NCI-H1694 treated with DMSO at 0.1 percent for 48 hours (cell line): ENCODE data around the gene ELOF1.
"Not testable (repeated sequence)": the region's sequence is repeated elsewhere in the genome, so short reads cannot be mapped to it uniquely, and the experiment has no call there.

Experiments
- DNase-seq: peaks from one replicate; lab custom pipeline; 2025; lab: John Stamatoyannopoulos, UW

The ELOF1 gene

DNA sequence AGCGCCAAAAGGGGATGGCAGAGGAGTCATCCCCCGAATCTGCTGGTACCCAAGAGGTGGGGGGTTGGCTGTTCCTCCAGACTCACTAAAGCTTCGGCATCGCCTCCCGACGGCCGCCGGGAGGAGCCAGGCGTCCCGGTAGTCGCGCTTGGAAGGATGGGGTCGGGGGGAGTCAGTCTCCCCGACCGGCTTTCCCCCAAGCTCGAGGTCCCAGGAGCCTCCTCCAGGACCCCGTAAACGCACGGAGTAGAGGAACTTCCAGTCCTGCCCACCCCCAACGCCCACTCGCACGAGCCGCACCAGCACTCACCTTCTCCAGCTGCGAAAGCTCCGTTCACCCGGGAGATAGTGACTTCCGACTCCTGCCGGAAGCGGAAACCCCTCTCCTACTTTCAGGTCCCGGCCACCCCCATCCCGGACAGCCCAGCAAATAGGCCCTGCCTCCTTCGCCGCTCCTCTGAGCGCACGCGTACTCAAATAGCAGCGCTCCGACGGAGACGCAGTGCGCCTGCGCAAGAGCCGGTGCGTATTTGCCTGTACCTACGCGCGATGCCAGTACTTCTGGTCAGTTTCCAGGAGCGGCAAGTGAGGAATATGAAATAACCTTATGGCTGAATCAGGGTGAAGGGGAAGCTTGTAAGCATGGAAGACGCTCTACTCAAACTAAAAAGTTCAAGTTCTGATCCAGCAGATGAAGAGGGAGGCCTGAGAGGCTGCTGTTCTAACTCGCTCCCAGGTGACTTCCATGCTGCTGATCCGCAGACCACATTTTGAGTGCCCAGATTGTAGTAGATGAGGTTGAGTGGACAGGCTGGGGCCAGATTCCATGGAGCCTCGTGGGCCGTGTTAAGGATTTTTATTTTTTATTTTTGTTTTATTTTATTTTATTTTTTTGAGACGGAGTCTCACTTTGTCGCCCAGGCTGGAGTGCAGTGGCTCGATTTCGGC lies at the start of gene ELOF1:
Gene ELOF1 (minus strand): TSS at position 350 of the 948 bp plus-strand sequence. CDS start 4,883 bp downstream, outside the sequence.
- DNase-seq: peak; percentile 88

DNA sequence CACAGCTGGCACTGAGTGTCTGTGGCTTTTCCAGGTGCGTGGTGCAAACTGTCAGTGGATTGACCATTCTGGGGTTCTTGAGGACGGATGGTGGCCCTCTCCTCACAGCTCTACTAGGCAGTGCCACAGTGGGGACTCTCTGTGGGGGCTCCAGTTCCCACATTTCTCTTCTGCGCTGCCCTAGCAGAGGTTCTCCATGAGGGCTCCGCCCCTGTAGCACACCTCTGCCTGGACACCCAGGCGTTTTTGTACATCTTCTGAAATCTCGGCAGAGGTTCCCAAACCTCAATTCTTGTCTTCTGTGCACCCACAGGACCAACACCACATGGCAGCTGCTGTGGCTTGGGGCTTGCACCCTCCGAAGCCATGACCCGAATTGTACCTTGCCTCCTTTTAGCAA lies 47.5 kb upstream of the ELOF1 start:
- DNase-seq: no peak

DNA sequence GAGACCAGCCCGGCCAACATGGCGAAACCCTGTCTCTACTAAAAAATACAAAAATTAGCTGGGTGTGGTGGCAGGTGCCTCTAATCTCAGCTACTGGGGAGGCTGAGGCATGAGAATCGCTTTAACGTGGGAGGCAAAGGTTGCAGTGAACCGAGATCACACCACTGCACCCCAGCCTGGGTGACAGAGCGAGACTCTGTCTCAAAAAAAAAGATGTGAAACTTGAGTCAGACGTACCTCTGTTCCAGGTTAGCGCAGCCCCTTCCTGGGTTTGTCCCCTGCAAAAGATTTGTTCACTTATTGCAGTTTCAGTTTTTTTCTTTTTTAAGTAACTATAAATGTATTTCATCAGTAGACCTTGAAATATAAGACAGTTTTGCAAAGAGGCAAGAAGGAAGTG lies 40.7 kb upstream of the ELOF1 start:
- not testable (repeated sequence) for DNase-seq

DNA sequence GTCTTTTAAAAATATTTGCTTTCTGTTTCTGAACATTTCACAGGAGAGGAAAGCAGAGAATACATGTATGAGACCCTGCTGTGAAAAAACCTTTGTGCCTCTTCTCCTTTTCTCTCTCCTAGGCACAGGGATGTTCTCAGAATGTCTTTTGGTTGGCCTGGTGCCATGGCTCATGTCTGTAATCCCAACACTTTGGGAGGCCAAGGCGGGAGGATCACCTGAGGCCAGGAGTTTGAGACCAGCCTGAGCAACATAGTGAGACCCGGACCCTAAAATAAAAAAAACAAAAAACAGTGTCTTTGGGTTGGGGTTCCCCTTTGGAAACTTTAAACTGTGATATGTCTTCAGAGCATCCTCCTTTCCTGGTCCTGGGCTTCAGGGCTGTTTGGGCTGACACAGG lies 39.7 kb upstream of the ELOF1 start:
- no peak for DNase-seq

DNA sequence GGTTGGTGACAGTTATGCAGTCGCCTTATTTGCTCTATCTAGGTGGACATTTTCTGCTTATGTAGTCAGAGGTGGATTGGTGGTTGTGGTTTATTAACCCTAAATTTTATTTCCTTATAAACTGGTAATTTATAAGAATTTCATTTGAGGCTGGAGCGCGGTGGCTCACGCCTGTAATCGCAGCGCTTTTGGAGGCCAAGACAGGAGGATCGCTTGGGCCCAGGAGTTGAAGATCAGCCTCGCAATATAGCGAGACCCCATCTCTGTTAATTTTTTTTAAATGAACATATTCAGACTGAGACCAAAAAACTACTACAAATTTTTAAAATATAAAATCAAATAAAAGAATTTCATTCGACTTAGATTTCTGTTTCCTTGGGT lies 39.1 kb upstream of the ELOF1 start:
- DNase-seq: no peak

DNA sequence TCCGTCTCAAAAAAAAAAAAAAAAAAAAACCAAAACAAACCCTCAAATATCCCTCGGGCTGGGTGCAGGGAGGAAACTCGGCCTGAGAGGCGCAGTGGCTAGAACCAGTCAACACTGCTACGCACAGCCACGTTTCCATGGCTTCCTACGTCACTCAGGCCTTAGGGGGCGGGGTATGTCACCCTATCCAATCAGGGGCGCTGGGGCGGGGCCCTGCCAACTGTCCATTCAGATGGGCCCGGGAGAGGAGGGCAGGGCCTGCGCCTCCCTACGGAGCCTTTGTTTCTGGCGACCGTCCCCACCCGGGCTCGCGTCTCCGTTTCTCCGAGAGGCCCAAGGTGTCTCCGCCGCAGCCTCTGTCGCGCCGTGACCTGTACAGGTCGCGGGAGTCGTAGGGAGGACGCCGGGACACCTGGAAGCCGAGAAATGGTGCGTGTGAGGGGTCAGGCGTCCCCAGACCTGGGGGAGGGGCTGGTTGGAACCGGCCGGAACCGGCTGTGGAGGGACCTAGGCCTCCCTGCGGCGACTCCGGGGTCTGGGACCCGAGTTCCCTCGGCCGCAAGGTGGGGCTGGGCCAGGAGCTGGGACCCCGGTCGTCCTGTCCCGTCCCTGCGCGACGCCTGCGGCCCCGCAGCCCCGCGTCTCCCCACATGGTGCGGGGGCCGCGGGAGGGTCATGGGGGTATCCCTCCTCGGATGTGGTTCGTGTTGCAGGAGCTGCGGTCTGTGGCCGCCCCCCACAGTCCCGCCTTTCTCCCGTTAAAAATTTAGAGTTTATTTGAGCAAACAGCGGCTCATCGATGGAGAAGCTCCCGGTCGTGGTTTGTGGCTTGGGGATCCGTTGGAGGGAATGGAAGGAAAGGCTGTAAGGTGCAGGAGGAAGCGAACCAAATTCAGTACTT lies 38.4 kb upstream of the ELOF1 start, which contains the start of gene ZNF627:
Gene ZNF627 (plus strand): TSS at position 282 of the 901 bp plus-strand sequence. CDS start 145 bp downstream, at position 427.
- DNase-seq: peak; percentile 87

DNA sequence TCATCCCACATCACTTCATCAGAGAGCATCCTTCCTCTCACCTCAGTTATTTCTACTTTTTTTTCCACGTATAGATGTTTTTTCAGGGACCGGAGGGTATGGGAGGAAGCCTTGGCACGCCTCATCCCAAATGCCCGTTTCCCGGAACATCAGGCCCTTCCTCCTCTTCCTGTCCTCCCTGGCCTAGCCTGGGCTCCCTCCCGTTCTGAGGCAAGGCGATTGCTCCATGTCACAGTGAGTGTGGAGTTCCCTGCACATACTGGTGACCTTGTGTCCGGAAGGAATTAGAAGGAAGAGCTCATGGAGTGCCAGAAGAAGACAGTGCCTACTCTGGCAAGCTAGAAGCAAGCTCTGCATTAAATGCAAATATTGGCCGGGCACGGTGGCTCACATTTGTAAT lies 37.1 kb upstream of the ELOF1 start:
- DNase-seq: no peak

DNA sequence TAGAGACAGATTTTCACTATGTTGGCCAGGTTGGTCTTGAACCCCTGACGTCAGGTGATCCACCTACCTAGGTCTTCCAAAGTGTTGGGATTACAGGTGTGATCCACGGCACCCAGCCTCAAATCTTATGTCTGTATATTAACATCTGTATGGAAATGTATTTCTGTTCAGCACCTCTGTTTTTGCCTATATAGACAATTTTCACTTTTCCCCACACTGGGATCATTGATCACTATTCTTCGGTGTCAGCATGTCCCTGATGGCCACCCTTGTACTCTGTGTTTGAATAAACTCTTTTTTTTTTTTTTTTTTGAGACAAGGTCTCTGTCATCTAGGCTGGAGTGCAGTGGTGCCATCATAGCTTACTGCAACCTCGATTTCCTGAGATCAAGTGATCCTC lies 35.1 kb upstream of the ELOF1 start:
- DNase-seq: no peak

DNA sequence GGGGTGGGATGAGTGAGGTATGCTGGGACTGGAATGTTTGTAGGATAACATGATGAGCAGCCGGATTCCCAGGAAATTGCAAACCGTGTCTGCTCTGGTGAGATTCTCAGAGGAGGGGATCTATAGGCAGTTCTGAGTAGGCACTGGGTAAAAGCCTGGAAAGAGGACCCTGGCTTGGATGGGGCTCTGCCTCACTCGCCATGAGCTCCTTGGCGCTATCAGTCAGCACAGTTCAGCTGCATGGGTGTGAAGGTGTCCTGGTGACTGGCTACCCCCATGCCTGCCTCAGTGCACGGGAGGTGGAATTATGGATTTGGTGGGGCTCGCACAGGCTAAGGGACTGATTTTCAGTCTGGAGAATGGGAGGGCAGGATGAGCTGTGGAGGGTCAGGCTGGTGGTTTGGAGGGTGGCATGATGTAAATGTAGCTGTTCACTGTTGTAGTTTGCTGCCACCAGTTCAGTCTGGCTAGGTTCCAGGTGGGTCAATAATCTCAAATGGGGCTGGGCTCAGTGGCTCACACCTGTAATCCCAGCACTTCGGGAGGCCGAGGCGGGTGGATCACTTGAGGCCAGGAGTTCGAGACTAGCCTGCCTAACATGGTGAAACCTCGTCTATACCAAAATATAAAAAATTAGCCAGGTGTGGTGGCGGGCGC lies 29.1 kb upstream of the ELOF1 start:
- DNase-seq: no peak

DNA sequence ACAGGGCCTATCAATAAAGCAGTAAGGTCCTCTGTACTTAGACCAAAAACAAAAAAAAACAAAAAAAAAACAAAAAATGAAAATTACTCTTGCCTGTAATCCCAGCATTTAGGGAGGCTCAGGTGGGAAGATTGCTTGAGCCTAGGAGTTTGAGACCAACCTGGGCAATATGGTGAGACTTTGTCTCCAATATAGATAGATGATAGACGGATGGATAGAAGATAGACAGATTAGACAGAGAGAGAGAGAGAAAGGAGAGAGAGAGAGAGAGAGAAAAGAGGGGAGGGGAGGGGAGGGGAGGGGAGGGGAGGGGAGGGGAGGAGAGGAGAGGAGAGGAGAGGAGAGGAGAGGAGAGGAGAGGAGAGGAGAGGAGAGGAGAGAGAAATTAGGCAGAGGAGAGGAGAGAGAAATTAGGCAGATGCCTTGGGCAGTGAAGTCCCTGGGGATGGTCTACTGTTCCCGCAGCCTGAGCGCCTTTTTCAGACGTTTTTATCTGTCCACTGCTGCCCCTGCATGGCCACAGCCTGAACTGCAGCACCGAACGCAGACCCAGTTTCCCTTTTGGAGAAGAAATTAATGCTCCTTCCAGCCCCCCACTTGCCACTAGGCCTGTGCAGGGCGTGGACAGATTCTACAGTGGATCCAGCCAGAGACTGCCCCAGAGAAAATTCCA lies 28.4 kb upstream of the ELOF1 start:
- peak; percentile 68 for DNase-seq

DNA sequence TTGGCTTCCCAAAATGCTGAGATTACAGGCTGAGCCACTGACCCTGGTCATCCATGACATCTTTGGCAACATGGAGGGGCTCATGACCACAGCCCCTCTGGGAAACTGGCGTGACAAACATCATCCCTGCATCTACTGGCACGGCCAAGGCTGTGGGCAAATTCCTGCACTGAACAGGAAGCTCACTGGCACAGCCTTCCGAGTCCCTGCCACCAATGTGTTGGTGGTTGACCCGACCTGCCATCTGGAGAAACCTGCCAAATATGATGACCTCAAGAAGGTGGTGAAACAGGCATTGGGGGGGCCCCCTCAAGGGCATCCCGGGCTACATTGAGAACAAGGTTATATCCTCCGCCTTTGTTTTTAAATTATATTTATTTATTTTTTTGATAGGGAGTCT lies 27.3 kb upstream of the ELOF1 start:
- no peak for DNase-seq

DNA sequence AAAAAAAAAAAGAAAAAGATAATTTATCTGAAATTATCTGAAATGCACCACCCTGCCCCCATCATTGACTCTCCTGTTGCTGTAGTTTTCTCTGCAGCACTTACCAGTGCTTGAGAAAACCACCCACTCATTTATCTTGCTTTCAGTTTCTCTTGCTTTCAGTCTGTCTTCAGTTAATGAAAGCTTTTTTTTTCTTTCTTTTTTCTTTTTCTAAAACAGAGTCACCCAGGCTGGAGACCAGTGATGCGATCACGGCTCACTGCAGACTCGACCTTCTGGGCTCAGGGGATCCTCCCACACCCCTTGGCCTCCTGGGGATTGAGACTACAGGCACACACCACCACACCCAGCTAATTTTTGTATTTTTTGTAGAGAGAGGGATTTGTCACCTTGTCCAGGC lies 22.7 kb upstream of the ELOF1 start:
- no peak for DNase-seq

DNA sequence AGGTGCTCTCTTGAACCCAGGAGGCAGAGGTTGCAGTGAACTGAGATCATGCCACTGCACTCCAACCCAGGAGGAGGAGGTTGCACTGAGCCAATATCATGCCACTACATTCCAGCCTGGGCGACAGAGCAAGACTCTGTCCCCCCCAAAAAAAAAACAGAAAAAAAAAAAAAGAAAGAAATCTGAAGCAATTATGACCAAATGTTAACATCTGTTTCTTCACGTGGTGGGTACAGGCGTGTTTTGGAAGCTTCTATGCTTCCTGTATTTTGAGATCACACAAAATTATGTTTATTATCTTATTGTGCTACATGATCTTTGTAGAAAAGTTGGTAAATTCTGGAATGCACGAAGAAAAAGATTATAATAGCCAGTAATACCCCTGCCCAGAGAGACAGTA lies 21.1 kb upstream of the ELOF1 start:
- DNase-seq: no peak

DNA sequence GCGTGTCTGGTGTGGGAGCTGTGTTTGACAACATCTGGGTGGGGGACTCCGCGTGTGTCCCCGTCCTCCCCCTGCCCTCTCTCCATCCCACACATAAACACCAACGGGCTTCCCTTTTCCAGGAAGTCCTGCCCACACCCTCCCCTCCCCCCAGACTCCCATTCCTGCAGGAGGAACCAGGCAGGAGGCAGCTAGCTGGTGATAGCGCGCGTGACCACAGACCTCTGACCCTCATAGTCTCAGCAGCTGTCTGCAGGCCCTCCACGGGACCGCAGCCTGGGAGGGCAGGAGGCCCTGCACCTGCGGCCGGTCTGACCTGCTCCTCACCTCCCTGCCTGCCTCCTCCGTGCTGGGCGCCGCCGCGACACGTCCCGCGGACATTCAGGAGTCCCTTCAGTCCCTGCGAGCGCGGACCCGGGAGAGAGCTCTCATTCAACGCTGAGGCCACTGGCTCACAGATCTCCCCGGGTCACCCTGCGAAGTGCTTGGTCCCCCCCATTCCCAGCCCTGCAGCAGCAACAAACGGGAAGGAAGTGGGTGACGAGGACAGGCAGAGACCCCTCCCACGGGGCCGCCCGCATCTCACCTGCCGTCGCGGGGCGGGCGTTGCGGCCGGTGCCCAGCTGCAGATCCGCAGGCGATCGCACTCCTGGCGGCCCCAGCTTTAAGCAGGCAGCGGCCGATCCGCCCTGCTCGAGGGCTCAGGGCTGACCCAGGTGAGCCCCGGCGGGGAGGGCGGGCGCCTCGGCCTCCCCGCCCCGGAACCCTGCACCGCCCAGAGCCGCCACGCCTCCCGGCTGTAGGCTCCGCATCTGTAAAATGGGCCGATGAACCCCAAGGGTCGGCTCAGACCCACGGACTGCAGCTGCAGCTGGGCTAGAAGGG lies 19.5 kb upstream of the ELOF1 start:
- DNase-seq: no peak

DNA sequence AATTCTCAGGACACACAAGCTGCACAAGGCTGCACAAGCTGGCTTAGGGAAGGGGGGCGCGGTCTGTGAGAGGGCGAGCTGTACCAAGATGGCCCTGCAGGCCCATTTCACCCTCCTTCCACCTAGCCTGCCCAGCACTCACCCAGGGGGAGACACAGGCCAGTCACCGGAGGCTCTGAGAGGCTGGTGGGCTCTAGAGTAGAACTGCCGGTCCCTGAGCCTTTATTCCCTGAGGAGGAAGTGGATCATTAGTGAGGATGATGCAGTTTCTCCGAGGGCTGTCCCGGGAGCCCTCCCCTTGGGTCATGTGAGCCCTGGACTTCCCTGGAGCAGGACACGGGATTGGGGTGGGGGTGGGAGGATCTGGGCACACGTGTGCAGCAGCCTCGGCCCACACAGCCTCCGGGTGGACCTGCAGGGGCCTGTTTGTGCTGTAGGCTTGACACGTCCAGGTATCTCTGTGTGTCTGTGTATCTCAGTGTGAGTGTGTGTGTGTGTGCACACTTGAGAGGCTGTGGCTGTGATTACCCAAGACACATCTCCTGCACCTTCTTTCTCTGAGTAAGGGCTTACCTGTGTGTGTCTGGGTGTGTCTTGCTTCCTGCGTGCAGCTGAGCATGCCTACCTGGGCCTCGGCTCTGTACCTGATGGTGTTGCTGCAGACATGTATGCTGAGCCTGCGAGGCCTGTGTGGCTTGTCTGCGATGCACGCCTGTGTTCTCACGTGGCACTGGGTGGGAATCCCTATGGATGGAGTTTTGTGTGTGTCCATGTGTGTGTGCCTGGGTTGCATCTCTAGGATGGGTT lies 18.6 kb upstream of the ELOF1 start, which contains the start of gene ACP5:
Gene ACP5 (minus strand): TSS at position 195 of the 807 bp plus-strand sequence. CDS start 328 bp downstream, outside the sequence.
- no peak for DNase-seq

DNA sequence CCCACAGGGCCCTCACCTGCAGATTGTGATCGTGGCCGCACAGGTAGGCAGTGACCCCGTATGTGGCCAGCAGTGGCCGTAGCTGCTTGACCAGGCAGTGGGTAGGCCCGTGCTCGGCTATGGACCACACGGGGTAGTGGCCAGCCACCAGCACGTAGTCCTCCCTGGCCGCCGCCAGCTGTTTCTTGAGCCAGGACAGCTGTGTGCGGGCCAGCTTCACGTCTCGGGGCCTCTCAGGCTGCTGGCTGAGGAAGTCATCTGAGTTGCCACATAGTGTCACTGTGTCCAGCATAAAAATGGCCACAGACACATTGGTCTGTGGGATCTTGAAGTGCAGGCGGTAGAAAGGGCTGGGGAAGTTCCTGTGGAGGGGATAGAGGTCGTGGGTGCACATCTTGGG lies 17.2 kb upstream of the ELOF1 start:
- DNase-seq: no peak

DNA sequence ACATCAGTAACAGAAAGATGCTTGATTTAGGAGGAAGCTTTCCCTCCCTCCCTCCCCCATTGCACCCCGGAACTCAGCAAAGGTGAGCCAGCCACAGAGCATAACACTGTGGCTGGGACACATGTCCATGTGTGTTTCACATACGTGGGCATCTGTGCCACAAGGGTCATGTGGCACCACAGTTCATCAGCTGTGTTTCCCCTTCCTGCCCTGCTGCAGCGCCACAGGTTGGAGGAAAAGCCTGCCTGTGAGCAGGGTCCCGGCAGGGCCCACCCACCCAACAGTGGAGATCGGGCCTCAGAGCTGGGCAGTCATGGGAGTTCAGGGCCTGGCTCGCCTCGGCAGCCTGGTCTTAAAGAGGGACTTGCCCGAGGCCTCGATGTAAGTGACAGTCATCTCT lies 15.7 kb upstream of the ELOF1 start:
- DNase-seq: no peak

DNA sequence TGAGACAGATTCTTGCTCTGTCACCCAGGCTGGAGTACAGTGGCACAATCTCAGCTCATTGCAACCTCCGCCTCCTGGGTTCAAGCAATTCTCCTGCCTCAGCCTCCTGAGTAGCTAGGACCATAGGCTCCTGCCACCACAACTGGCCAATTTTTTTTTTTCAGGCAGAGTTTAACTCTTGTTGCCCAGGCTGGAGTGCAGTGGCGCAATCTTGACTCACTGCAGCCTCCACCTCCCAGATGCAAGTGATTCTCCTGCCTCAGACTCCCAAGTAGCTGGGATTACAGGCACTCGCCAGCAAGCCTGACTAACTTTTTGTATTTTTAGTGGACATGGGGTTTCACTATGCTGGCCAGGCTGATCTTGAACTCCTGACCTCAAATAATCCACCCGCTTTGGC lies 14.7 kb upstream of the ELOF1 start:
- not testable (repeated sequence) for DNase-seq

DNA sequence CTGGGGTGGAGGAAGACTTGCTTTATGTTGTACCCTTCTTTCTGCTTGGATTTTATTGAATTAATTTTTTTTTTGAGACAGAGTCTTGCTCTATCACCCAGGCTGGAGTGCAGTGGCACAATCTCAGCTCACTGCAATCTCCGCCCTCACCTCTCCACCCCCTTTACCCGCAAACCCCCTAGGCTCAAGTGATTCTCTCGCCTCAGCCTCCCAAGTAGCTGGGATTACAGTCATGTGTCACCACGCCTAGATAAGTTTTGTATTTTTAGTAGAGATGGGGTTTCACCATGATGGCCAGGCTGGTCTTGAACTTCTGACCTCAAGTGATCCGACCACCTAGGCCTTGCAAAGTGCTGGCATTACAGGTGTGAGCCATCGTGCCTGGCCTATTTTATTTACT lies 14.3 kb upstream of the ELOF1 start:
- DNase-seq: not testable (repeated sequence)

DNA sequence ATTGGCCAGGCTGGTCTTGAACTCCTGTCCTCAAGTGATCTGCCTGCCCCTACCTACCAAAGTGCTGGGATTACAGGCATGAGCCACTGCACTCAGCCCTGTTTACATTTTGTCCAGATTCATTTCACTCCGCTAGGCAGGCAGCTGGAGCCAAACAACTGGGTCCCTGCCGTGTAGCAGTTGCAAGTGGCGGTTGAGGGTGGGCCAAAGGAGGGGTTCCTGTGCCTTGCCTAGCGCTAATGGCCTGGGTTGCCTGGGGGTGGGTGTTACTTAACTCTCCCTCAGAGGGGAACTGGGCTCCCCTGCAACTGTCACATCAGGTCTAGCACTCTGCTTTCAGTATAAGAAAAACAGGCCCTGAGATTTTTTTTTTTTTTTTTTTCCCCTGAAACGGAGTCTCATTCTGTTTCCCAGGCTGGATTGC lies 11.0 kb upstream of the ELOF1 start:
- no peak for DNase-seq
